ENCODE data around the gene SH3D19. TPM values are rescaled to one million over a fixed set of nuclear protein-coding genes. Genes with fewer than 3 reads are reported as not detected.

Gene SH3D19
- total RNA-seq, 1 donor from 2014 or later = 66.5 TPM

DNA sequence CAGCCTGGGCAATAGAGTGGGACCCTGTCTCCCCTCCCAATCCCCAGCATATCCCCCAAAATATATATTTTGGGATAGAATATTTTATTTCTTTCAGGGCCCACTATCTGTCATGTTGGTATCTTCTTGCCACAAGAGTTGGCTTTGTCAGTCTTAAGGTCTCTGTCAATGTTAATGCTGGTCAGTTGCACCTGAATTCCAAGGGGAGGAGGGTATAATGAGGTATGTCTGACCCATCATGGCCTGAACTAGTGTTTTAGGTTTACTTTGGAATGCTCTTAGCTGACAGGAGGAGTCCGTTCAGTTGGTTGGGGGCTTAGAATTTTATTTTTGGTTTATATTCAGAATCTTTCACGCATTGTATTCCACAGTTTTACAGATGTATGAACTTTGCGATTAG lies 232.2 kb downstream of the SH3D19 start:
- Histone ChIP-seq H3K9ac (ENCODE audit: low read length) (no peak overlapping the region), H3K9me3 (ENCODE audit: insufficient read depth, low read depth, low read length) (no peaks in the 10 kb centered on the region), H3K4me2 (ENCODE audit: low read length) (no peak overlapping the region), H3K4me1 (ENCODE audit: insufficient read depth, low read length) (no peaks in the 10 kb centered on the region), H3K79me2 (ENCODE audit: insufficient read depth, low read length) (no peaks in the 10 kb centered on the region), H4K20me1 (ENCODE audit: insufficient read depth, low read length) (no peaks in the 10 kb centered on the region), H2AFZ (ENCODE audit: low read depth, low read length) (no peak overlapping the region), H3K36me3 (ENCODE audit: insufficient read depth, low read length) (no peaks in the 10 kb centered on the region), H3K27me3 (ENCODE audit: insufficient read depth, low read length) (no peaks in the 10 kb centered on the region), H3K27ac (ENCODE audit: low read depth, low read length) (no peak overlapping the region), H3K4me3 (ENCODE audit: insufficient read depth, low read depth, low read length) (no peak overlapping the region)
- H3K27me3 Mint-ChIP-seq (ENCODE audit: low read depth, unreplicated experiment) = no peaks in the 10 kb centered on the region
- H3K4me1 Mint-ChIP-seq (ENCODE audit: low read depth, unreplicated experiment) = no peaks in the 10 kb centered on the region
- TF ChIP-seq, protein P1, sequence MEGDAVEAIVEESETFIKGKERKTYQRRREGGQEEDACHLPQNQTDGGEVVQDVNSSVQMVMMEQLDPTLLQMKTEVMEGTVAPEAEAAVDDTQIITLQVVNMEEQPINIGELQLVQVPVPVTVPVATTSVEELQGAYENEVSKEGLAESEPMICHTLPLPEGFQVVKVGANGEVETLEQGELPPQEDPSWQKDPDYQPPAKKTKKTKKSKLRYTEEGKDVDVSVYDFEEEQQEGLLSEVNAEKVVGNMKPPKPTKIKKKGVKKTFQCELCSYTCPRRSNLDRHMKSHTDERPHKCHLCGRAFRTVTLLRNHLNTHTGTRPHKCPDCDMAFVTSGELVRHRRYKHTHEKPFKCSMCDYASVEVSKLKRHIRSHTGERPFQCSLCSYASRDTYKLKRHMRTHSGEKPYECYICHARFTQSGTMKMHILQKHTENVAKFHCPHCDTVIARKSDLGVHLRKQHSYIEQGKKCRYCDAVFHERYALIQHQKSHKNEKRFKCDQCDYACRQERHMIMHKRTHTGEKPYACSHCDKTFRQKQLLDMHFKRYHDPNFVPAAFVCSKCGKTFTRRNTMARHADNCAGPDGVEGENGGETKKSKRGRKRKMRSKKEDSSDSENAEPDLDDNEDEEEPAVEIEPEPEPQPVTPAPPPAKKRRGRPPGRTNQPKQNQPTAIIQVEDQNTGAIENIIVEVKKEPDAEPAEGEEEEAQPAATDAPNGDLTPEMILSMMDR (IDR thresholded peaks at IDR 0.05; ENCODE audit: insufficient read depth, low read depth, low read length) = no peak
- no peak for TF ChIP-seq EZH2 (IDR thresholded peaks at IDR 0.05; ENCODE audit: insufficient read depth, low read length)
- DNase-seq (ENCODE audit: low read depth) (no peak), FAIRE-seq (no peak)
- H3K4me3 Mint-ChIP-seq (ENCODE audit: unreplicated experiment) = no peak overlapping the region
- H3K36me3 Mint-ChIP-seq (ENCODE audit: low read depth, unreplicated experiment) = no peaks in the 10 kb centered on the region
- no peaks in the 10 kb centered on the region for H3K9me3 Mint-ChIP-seq (ENCODE audit: unreplicated experiment)
- H3K27ac Mint-ChIP-seq (ENCODE audit: unreplicated experiment) = no peak overlapping the region

DNA sequence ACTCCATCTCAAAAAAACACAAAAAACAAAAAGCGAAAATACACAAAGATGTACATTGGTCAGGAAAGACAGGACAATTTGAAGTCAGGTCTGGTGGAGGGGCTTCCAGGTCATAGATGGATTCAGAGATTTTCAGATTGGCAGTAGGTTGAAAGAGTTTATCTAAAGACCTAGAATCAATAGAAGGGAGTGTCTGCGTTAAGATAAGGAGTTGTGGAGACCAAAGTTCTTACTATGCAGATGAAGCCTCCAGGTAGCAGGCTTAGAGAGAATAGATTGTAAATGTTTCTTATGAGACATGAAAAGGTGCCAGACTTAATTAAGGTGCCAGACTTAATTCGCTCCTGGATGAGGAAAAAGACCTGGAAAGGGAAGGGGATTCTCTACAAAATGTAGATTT lies 232.9 kb downstream of the SH3D19 start:
- Histone ChIP-seq H3K27me3 (ENCODE audit: insufficient read depth, low read length) (no peaks in the 10 kb centered on the region), H2AFZ (ENCODE audit: low read depth, low read length) (no peak overlapping the region), H3K9ac (ENCODE audit: low read length) (no peak overlapping the region), H3K27ac (ENCODE audit: low read depth, low read length) (no peak overlapping the region), H3K4me3 (ENCODE audit: insufficient read depth, low read depth, low read length) (no peak overlapping the region), H3K36me3 (ENCODE audit: insufficient read depth, low read length) (no peaks in the 10 kb centered on the region), H3K79me2 (ENCODE audit: insufficient read depth, low read length) (no peaks in the 10 kb centered on the region), H4K20me1 (ENCODE audit: insufficient read depth, low read length) (no peaks in the 10 kb centered on the region), H3K9me3 (ENCODE audit: insufficient read depth, low read depth, low read length) (no peaks in the 10 kb centered on the region), H3K4me2 (ENCODE audit: low read length) (no peak overlapping the region), H3K4me1 (ENCODE audit: insufficient read depth, low read length) (no peaks in the 10 kb centered on the region)
- no peaks in the 10 kb centered on the region for H3K9me3 Mint-ChIP-seq (ENCODE audit: unreplicated experiment)
- H3K4me3 Mint-ChIP-seq (ENCODE audit: unreplicated experiment) = no peak overlapping the region
- H3K4me1 Mint-ChIP-seq (ENCODE audit: low read depth, unreplicated experiment) = no peaks in the 10 kb centered on the region
- no peaks in the 10 kb centered on the region for H3K27me3 Mint-ChIP-seq (ENCODE audit: low read depth, unreplicated experiment)
- no peak for DNase-seq (ENCODE audit: low read depth)
- no peak for FAIRE-seq
- H3K36me3 Mint-ChIP-seq (ENCODE audit: low read depth, unreplicated experiment) = no peaks in the 10 kb centered on the region
- no peak overlapping the region for H3K27ac Mint-ChIP-seq (ENCODE audit: unreplicated experiment)
- no peak for TF ChIP-seq EZH2 (IDR thresholded peaks at IDR 0.05; ENCODE audit: insufficient read depth, low read length)
- TF ChIP-seq, protein P1 (IDR thresholded peaks at IDR 0.05; ENCODE audit: insufficient read depth, low read depth, low read length) = no peak

DNA sequence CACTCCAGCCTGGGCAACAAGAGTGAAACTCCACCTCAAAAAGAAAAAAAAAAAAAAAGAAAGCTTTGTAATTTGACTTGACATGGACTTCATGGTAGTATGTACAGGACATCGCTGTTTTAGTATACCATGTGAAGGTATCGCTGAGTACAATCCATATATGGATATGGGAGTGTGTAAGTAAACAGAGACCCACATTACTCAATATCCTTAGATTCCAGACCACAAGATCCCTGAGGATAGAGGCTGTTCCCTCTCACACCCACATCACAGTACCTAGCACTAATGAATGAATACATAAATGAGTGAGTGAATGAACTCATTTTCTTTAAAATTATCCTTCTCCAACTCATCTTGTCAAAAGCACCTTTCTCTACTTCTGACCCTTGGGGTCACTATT lies 234.4 kb downstream of the SH3D19 start:
- no peaks in the 10 kb centered on the region for H3K36me3 ChIP-seq (ENCODE audit: insufficient read depth, low read length)
- Mint-ChIP-seq H3K9me3 (ENCODE audit: unreplicated experiment) (no peaks in the 10 kb centered on the region), H3K4me3 (ENCODE audit: unreplicated experiment) (no peak overlapping the region), H3K27ac (ENCODE audit: unreplicated experiment) (no peak overlapping the region), H3K27me3 (ENCODE audit: low read depth, unreplicated experiment) (no peaks in the 10 kb centered on the region), H3K4me1 (ENCODE audit: low read depth, unreplicated experiment) (no peaks in the 10 kb centered on the region), H3K36me3 (ENCODE audit: low read depth, unreplicated experiment) (no peaks in the 10 kb centered on the region)
- H3K27me3 ChIP-seq (ENCODE audit: insufficient read depth, low read length) = no peaks in the 10 kb centered on the region
- no peak overlapping the region for H2AFZ ChIP-seq (ENCODE audit: low read depth, low read length)
- H3K4me3 ChIP-seq (ENCODE audit: insufficient read depth, low read depth, low read length) = no peak overlapping the region
- DNase-seq (ENCODE audit: low read depth) (no peak), FAIRE-seq (no peak)
- no peak overlapping the region for H3K4me2 ChIP-seq (ENCODE audit: low read length)
- H3K9me3 ChIP-seq (ENCODE audit: insufficient read depth, low read depth, low read length) = no peaks in the 10 kb centered on the region
- no peak overlapping the region for H3K9ac ChIP-seq (ENCODE audit: low read length)
- TF ChIP-seq, protein P1 (IDR thresholded peaks at IDR 0.05; ENCODE audit: insufficient read depth, low read depth, low read length) = no peak
- no peak for TF ChIP-seq EZH2 (IDR thresholded peaks at IDR 0.05; ENCODE audit: insufficient read depth, low read length)
- no peaks in the 10 kb centered on the region for H3K79me2 ChIP-seq (ENCODE audit: insufficient read depth, low read length)
- no peak overlapping the region for H3K27ac ChIP-seq (ENCODE audit: low read depth, low read length)
- no peaks in the 10 kb centered on the region for H4K20me1 ChIP-seq (ENCODE audit: insufficient read depth, low read length)
- no peaks in the 10 kb centered on the region for H3K4me1 ChIP-seq (ENCODE audit: insufficient read depth, low read length)
